Sigmoid colon (tissue), 7 donors: Measurements from ENCODE around the gene CTRB1. TPM values are rescaled to one million over a fixed set of nuclear protein-coding genes. Genes with fewer than 3 reads are reported as not detected.

Experiments used
- DNase-seq: peaks from one replicate; pipeline ENCODE4 v3.0.0-alpha.2; 2019
- H3K27ac ChIP-seq, 4 donors: fragments of 200-600 bp; sonication (generic); one replicate each; pipeline ENCODE4 v1.5.1; 2016 to 2019; ENCODE audit warnings: mild to moderate bottlenecking in 1 of 4
- H3K27me3 ChIP-seq, 3 donors: fragments of 200-600 bp; sonication (generic); one replicate each; pipeline ENCODE4 v1.5.1; 2019; ENCODE audit warnings: mild to moderate bottlenecking in 1 of 3
- H3K36me3 ChIP-seq, 4 donors: fragments of 200-600 bp; sonication (generic); one replicate each; pipeline ENCODE4 v1.5.1; 2016 to 2019
- H3K4me1 ChIP-seq, 4 donors: fragments of 200-600 bp; sonication (generic); one replicate each; pipeline ENCODE4 v1.5.1; 2017 to 2019
- H3K4me3 ChIP-seq, 4 donors: fragments of 200-600 bp; sonication (generic); one replicate each; pipeline ENCODE4 v1.5.1; 2017 to 2019; ENCODE audit warnings: mild to moderate bottlenecking in 2 of 4, moderate library complexity in 1 of 4
- H3K9me3 ChIP-seq, 4 donors: fragments of 200-600 bp in 3 of 4; sonication (generic) in 3 of 4; one replicate each; pipeline versions ENCODE4 v1.5.1 to v1.6.1; 2013 to 2019
- EP300 ChIP-seq, 4 donors: sonication (generic); formaldehyde crosslinking; IDR thresholded peaks; one replicate each; pipeline ENCODE4 v1.6.1; 2017; ENCODE audit warnings: antibody characterized with exemption in 4 of 4
- POLR2A ChIP-seq, 2 donors: fragments of 450-650 bp; IDR thresholded peaks; one replicate each; pipeline ENCODE4 v1.6.1; 2016; ENCODE audit warnings: antibody characterized with exemption in 2 of 2, mild to moderate bottlenecking in 2 of 2, moderate library complexity in 2 of 2
- POLR2AphosphoS5 ChIP-seq, 4 donors: sonication (generic); formaldehyde crosslinking; IDR thresholded peaks; one replicate each; pipeline ENCODE4 v1.6.1; 2017; ENCODE audit warnings: antibody characterized with exemption in 4 of 4
- WGBS, 2 donors: extraction: QIAGEN DNeasy Blood & Tissue Kit; methylation state at CpG; one replicate each; pipeline ENCODE4 v1.1.7; 2013; 5-methylcytosine and 5-hydroxymethylcytosine counted together
- intact Hi-C: fragments of 100-400 bp; cut with DNase I; formaldehyde crosslinking; loops from one replicate; pipeline ENCODE4 v1.15.1; 2023
- polyA plus RNA-seq, 3 donors: library from polyadenylated mRNA; stranded (reverse); fragments of 200-250 nt; gene quantifications; one replicate each; pipeline ENCODE4 v1.2.3, GENCODE V29; 2013
- total RNA-seq, 4 donors: library from RNA; depleted of rRNA; stranded (reverse); fragments of >200 nt; gene quantifications; one replicate each; pipeline ENCODE4 v1.1.0, GENCODE V29; 2016
- TF ChIP-seq, protein P1 (sequence below), 4 experiments: fragments of 450-650 bp in 3 of 4; fragments of 200-600 bp in 1 of 4; IDR thresholded peaks; one replicate each; pipeline ENCODE4 v1.5.1; 2016 to 2019; ENCODE audit warnings: antibody characterized with exemption in 4 of 4, mild to moderate bottlenecking in 3 of 4, moderate library complexity in 2 of 4
- donor health status: healthy with polysubstance abuse.
- donor health status: Bipolar disorder and iron deficiency.
- donor health status: healthy.

Gene CTRB1
- total and polyA plus RNA-seq, 7 donors, result 0.48 to 16.8 TPM; not detected in 5

GRCh38 chr16:75228143-75228976, 9.6 kb downstream of the CTRB1 start:
- Histone ChIP-seq H3K4me1 (peaks cover 0 to 2% (median 1%) of the 10 kb centered on the region in 4 donors), H3K4me3 (no peak overlapping the region), H3K36me3 (peaks cover 16 to 51% (median 22%) of the 10 kb centered on the region in 4 donors), H3K27me3 (peaks cover 0 to 12% (median 9%) of the 10 kb centered on the region in 3 donors), H3K9me3 (no peaks in the 10 kb centered on the region), H3K27ac (no peak overlapping the region)
- TF ChIP-seq, protein P1, sequence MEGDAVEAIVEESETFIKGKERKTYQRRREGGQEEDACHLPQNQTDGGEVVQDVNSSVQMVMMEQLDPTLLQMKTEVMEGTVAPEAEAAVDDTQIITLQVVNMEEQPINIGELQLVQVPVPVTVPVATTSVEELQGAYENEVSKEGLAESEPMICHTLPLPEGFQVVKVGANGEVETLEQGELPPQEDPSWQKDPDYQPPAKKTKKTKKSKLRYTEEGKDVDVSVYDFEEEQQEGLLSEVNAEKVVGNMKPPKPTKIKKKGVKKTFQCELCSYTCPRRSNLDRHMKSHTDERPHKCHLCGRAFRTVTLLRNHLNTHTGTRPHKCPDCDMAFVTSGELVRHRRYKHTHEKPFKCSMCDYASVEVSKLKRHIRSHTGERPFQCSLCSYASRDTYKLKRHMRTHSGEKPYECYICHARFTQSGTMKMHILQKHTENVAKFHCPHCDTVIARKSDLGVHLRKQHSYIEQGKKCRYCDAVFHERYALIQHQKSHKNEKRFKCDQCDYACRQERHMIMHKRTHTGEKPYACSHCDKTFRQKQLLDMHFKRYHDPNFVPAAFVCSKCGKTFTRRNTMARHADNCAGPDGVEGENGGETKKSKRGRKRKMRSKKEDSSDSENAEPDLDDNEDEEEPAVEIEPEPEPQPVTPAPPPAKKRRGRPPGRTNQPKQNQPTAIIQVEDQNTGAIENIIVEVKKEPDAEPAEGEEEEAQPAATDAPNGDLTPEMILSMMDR (IDR thresholded peaks at IDR 0.05), result no peak
- TF ChIP-seq EP300 (IDR thresholded peaks at IDR 0.05) (no peak), POLR2AphosphoS5 (IDR thresholded peaks at IDR 0.05) (no peak)
- intact Hi-C loops, result no loop called here
- no peak for DNase-seq
- 90% methylated on average over 17 of the region's 17 CpGs for WGBS, 2 donors

DNA sequence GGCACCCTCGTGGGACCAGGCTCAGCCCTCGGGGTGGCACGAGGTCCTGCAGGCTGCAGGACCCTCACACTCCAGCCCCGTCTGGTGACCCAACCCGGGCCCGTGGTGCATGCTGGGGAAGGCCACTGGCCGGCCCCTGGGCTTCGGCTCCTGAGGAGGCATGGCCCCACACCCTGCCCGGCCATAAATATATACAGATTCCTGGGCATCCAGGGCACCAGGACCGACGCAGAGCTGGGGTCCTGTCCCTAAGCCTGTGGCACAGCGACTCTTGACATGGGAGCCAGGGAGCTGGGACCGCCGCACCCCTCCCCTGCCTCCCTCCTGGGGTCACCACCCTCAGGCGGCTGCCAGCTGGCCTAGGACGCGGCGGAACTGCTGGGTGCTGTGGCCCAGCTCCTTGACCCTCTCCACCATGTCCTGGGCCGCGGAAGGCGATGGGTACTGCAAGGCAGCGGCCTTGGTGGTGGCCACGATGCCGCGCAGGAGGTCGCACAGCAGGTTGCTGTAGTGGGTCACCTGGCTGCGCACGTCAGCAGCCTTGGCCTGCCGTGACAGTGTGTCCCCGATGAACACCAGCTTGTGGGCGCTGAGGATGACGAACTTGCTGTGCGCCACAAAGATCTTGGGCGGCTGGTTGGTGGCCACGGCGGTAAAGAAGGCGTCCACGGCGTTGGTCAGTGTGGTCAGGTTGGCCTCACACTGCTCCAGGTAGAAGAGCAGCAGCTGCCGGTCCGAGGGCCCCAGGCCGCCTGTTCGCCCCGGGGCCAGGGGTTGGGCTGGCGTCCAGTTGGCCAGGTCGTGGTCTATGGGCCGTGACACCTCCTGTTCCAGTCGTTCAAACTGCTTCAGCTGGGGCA, 10.6 kb downstream of the CTRB1 start:
- no peak overlapping the region for H3K27ac ChIP-seq
- TF ChIP-seq POLR2A (IDR thresholded peaks at IDR 0.05), result no peak
- TF ChIP-seq, protein P1 (IDR thresholded peaks at IDR 0.05), result no peak
- peaks cover 0 to 12% (median 11%) of the 10 kb centered on the region in 4 donors for H3K4me1 ChIP-seq
- intact Hi-C loops, result loop anchor here (10.0 kb wide), 1 partner anchor 245 kb away; the partner anchor contains the start of gene WDR59
- peaks cover 18 to 53% (median 26%) of the 10 kb centered on the region in 4 donors for H3K36me3 ChIP-seq
- no peak for DNase-seq
- WGBS, 2 donors, result 94% methylated on average over 48 of the region's 48 CpGs
- no peak overlapping the region for H3K4me3 ChIP-seq
- H3K27me3 ChIP-seq, result peaks cover 0 to 8% (median 7%) of the 10 kb centered on the region in 3 donors
- no peaks in the 10 kb centered on the region for H3K9me3 ChIP-seq

DNA sequence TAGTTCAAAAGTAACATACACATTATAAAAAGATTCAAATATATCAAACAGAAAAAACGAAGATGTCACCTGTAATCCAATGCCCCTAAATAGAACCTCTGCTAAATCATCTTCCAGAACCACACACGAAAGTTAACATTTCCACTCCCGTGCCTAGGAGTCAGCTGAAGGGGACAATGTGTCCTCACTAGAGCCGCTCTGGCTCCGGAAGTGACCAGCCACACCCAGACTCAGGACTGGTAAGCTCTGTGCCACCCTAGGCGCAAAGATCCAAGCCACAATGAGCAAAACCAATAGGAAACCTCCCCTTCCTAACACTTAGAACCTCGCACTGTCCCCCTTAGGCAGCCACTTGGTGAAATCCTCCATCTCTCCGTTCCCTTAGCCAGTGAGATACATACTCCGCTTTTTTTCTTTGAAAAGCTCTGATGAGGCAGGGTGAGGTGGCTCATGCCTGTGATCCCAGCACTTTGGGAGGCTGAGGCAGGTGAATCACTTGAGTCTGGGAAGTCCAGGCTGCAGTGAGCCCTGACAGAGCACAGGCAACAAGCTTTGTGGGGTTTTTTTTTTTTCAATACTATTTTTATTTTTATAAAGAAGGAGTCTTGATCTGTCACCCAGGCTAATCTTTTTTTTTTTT, 11.8 kb downstream of the CTRB1 start:
- Histone ChIP-seq H3K4me3 (no peak overlapping the region), H3K4me1 (peaks cover 0 to 16% (median 14%) of the 10 kb centered on the region in 4 donors), H3K27ac (no peak overlapping the region), H3K27me3 (no peaks in the 10 kb centered on the region), H3K9me3 (no peaks in the 10 kb centered on the region), H3K36me3 (peaks cover 23 to 65% (median 34%) of the 10 kb centered on the region in 4 donors)
- TF ChIP-seq POLR2AphosphoS5 (IDR thresholded peaks at IDR 0.05) (no peak), EP300 (IDR thresholded peaks at IDR 0.05) (no peak), POLR2A (IDR thresholded peaks at IDR 0.05) (no peak)
- TF ChIP-seq, protein P1 (IDR thresholded peaks at IDR 0.05), result no peak
- DNase-seq, result no peak
- intact Hi-C loops, result loop anchor here (10.0 kb wide), 1 partner anchor 246 kb away; the partner anchor contains the start of gene WDR59
- WGBS, 2 donors, result 90% methylated on average over 9 of the region's 9 CpGs

DNA sequence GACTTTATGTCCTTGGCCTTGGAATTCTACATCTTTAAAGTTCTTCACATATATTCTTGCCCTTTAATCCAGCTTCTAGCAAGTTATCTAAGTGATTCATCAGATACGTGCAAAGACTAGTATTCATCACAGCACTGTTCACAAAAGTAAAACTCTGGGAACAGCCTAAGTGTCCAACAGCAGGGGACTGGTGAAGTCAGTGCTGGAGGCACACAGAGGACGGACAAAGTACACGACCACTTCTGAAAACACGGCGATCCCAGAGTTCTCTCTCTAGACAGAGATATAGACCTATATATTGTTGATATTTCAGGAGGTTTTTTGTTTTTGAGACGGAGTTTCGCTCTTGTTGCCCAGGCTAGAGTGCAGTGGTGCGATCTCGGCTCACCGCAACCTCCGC, 12.8 kb downstream of the CTRB1 start:
- no peak for DNase-seq
- intact Hi-C loops, result loop anchor here (10.0 kb wide), 1 partner anchor 247 kb away; the partner anchor contains the start of gene WDR59
- H3K4me3 ChIP-seq, result no peak overlapping the region
- H3K27me3 ChIP-seq, result no peaks in the 10 kb centered on the region
- peaks cover 23 to 72% (median 36%) of the 10 kb centered on the region in 4 donors for H3K36me3 ChIP-seq
- TF ChIP-seq, protein P1 (IDR thresholded peaks at IDR 0.05), result no peak
- no peak for TF ChIP-seq EP300 (IDR thresholded peaks at IDR 0.05)
- no peak for TF ChIP-seq POLR2A (IDR thresholded peaks at IDR 0.05)
- peaks cover 0 to 16% (median 14%) of the 10 kb centered on the region in 4 donors for H3K4me1 ChIP-seq
- no peaks in the 10 kb centered on the region for H3K9me3 ChIP-seq
- no peak overlapping the region for H3K27ac ChIP-seq
- 91 to 95% methylated on average over 11 of the region's 11 CpGs for WGBS, 2 donors
